ENCODE measurements around the gene RNF128. TPM values are rescaled to one million over a fixed set of nuclear protein-coding genes. Genes with fewer than 3 reads are reported as not detected.
"Not testable (repeated sequence)": the region's sequence is repeated elsewhere in the genome, so short reads cannot be mapped to it uniquely, and the experiment has no call there.

Gene RNF128
- total RNA-seq, 2 experiments from 2014 or later: not detected

DNA sequence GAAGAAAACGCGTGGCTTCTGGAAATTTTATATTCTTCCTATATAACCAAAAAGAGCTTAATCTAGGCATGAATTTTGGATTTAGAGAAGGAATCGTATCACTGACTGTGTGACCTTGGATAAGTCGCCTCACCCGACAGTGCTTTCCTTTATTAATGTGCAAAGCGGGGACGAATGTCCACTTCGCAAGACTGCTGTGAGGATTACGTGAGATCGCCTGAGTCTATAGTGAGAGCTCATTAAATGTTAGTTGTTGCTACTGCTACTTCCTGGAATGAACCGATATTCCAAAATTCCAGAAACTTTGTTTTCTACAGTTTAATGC, 75.5 kb downstream of the RNF128 start:
- Mint-ChIP-seq H3K27ac (no peak overlapping the region), H3K36me3 (ENCODE audit: low read depth) (no peaks in the 10 kb centered on the region), H3K4me3 (peak overlapping the region; percentile 77), H3K9me3 (no peaks in the 10 kb centered on the region), H3K27me3 (peaks cover 35% of the 10 kb centered on the region), H3K4me1 (ENCODE audit: low read depth) (peaks cover 3% of the 10 kb centered on the region)
- ATAC-seq (no peak), DNase-seq (no peak)
- intact Hi-C loops (cut with micrococcal nuclease): no loop called here
- TF ChIP-seq, protein P1, sequence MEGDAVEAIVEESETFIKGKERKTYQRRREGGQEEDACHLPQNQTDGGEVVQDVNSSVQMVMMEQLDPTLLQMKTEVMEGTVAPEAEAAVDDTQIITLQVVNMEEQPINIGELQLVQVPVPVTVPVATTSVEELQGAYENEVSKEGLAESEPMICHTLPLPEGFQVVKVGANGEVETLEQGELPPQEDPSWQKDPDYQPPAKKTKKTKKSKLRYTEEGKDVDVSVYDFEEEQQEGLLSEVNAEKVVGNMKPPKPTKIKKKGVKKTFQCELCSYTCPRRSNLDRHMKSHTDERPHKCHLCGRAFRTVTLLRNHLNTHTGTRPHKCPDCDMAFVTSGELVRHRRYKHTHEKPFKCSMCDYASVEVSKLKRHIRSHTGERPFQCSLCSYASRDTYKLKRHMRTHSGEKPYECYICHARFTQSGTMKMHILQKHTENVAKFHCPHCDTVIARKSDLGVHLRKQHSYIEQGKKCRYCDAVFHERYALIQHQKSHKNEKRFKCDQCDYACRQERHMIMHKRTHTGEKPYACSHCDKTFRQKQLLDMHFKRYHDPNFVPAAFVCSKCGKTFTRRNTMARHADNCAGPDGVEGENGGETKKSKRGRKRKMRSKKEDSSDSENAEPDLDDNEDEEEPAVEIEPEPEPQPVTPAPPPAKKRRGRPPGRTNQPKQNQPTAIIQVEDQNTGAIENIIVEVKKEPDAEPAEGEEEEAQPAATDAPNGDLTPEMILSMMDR (IDR thresholded peaks at IDR 0.05): no peak
- ChIA-PET POLR2A (no interaction called here), CTCF (no interaction called here)

- POLR2A ChIA-PET: no interaction called here
- Mint-ChIP-seq H3K27me3 (peaks cover 35% of the 10 kb centered on the region), H3K4me3 (peak within 1 kb of the TSS; percentile 77), H3K36me3 (ENCODE audit: low read depth) (no peaks in the 10 kb centered on the region), H3K4me1 (ENCODE audit: low read depth) (peaks cover 3% of the 10 kb centered on the region), H3K9me3 (no peaks in the 10 kb centered on the region), H3K27ac (no peak within 1 kb of the TSS)
- intact Hi-C loops (cut with micrococcal nuclease): no loop called here
- ATAC-seq (peak; percentile 64), DNase-seq (peak; percentile 16)
- CTCF ChIA-PET: no interaction called here
- TF ChIP-seq, protein P1 (IDR thresholded peaks at IDR 0.05): no peak
These were observed 76.1 kb downstream of the RNF128 start, which contains the start of gene TBC1D8B for GRCh38 chrX:106802388-106803275. Gene TBC1D8B (plus strand): TSS chrX:106802673. CDS start chrX:106802854, 181 bp downstream.

DNA sequence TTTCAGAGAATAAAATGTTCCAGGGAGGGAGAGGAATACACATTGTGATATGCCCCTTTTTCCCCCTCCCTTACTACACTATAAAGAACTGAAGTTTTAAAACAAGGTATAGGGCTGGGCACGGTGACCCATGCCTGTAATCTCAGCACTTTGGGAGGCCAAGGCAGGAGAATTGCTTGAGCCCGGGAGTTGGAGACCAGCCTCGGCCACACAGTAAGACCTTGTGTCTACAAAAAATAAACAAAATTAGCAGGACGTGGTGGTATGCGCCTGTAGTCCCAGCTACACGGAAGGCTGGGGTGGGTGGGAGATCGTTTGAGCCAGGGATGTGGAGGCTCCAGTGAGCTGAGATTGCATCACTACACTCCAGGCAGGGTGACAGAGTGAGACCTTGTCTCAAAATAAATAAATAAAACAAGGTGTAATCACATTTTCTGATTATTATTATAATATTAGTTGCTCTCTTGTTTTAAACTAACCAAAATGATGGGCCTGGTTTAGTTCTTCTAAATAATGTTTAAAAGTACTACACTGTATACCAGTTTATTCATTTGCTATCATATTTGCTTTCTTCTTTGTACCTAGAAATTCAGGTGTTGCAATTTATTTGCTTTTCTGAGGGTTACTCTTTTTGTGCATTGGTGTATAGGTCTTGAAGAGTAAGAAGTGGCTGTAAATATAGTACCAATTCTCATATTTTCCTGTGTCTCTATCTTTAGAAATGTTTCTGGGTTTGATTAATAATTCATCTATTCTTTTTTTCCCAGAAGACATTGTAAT, 84.8 kb downstream of the RNF128 start:
- no peak for ATAC-seq

GRCh38 chrX:106812930-106813329, 86.4 kb downstream of the RNF128 start:
- ATAC-seq; H3K27ac Mint-ChIP-seq; H3K36me3 Mint-ChIP-seq (ENCODE audit: low read depth); DNase-seq; intact Hi-C loops (cut with micrococcal nuclease); H3K27me3 Mint-ChIP-seq; POLR2A ChIA-PET; CTCF ChIA-PET; H3K4me1 Mint-ChIP-seq (ENCODE audit: low read depth); H3K9me3 Mint-ChIP-seq; H3K4me3 Mint-ChIP-seq: not testable (repeated sequence)

More for the DNA sequence above, 84.8 kb downstream of the RNF128 start:
- ChIA-PET CTCF (no interaction called here), POLR2A (no interaction called here)
- no peak for DNase-seq
- H3K27me3 Mint-ChIP-seq: peaks cover 4% of the 10 kb centered on the region
- H3K9me3 Mint-ChIP-seq: no peaks in the 10 kb centered on the region
- no peaks in the 10 kb centered on the region for H3K36me3 Mint-ChIP-seq (ENCODE audit: low read depth)
- H3K4me1 Mint-ChIP-seq (ENCODE audit: low read depth): no peaks in the 10 kb centered on the region
- TF ChIP-seq, protein P1 (IDR thresholded peaks at IDR 0.05): no peak
- no peak overlapping the region for H3K4me3 Mint-ChIP-seq
- no peak overlapping the region for H3K27ac Mint-ChIP-seq
- intact Hi-C loops (cut with micrococcal nuclease): no loop called here

DNA sequence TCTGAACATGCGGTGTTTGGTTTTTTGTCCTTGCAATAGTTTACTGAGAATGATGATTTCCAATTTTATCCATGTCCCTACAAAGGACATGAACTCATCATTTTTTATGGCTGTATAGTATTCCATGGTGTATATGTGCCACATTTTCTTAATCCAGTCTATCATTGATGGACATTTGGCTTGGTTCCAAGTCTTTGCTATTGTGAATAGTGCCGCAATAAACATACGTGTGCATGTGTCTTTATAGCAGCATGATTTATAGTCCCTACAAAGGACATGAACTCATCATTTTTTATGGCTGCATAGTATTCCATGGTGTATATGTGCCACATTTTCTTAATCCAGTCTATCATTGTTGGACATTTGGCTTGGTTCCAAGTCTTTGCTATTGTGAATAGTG, 87.6 kb downstream of the RNF128 start:
- H3K27ac Mint-ChIP-seq; ATAC-seq; intact Hi-C loops (cut with micrococcal nuclease): not testable (repeated sequence)

More for the DNA sequence above, 87.6 kb downstream of the RNF128 start:
- CTCF ChIA-PET; H3K9me3 Mint-ChIP-seq; H3K36me3 Mint-ChIP-seq (ENCODE audit: low read depth); H3K4me3 Mint-ChIP-seq; H3K4me1 Mint-ChIP-seq (ENCODE audit: low read depth); POLR2A ChIA-PET; DNase-seq; H3K27me3 Mint-ChIP-seq: not testable (repeated sequence)

Other genes starting within 250 kb of the RNF128 start
- gene RADX, start 114.7 kb upstream of the RNF128 start, total RNA-seq: 1 to 10 TPM; 5.6 to 7.4 TPM
- under 1 TPM; 0.40 to 0.47 TPM for gene TBC1D8B, start 76.0 kb downstream of the RNF128 start, total RNA-seq
- gene RIPPLY1, start 176.6 kb downstream of the RNF128 start, total RNA-seq: not detected
- not detected for gene CLDN2, start 193.7 kb downstream of the RNF128 start, total RNA-seq

Measured in activated CD8-positive, alpha-beta T cell treated with anti-CD3 and anti-CD28 coated beads for 36 hours (primary cell).